Smooth muscle cell (in vitro differentiated cells): ENCODE results near the gene SDK1. TPM values are rescaled to one million over a fixed set of nuclear protein-coding genes. Genes with fewer than 3 reads are reported as not detected.

ENCODE experiments used
- DNase-seq: peaks from one replicate; lab custom pipeline; 2025; ENCODE audit not compliant: unreplicated experiment; lab: John Stamatoyannopoulos, UW
- H2AFZ ChIP-seq: fragments of 200-600 bp; sonication (generic); 2 replicates; pipeline ENCODE4 v1.6.0; 2016; ENCODE audit warnings: antibody characterized with exemption, low read depth, mild to moderate bottlenecking
- H3F3A ChIP-seq: fragments of 200-600 bp; sonication (generic); 2 replicates; pipeline ENCODE4 v1.6.0; 2017; ENCODE audit warnings: antibody characterized with exemption, low read depth
- H3K27ac ChIP-seq: fragments of 200-600 bp; sonication (generic); 2 replicates; pipeline ENCODE4 v1.5.1; 2016; ENCODE audit warnings: low read depth, mild to moderate bottlenecking
- H3K27me3 ChIP-seq: fragments of 200-600 bp; sonication (generic); 2 replicates; pipeline ENCODE4 v1.6.1; 2016; ENCODE audit warnings: low read depth, mild to moderate bottlenecking
- H3K36me3 ChIP-seq: fragments of 200-600 bp; sonication (generic); 2 replicates; pipeline ENCODE4 v1.5.1; 2016; ENCODE audit warnings: low read depth
- H3K4me1 ChIP-seq: fragments of 200-600 bp; sonication (generic); 2 replicates; pipeline ENCODE4 v1.5.1; 2016; ENCODE audit warnings: low read depth
- H3K4me2 ChIP-seq: fragments of 200-600 bp; sonication (generic); 2 replicates; pipeline ENCODE4 v1.6.0; 2016; ENCODE audit warnings: mild to moderate bottlenecking
- H3K4me3 ChIP-seq: fragments of 200-600 bp; sonication (generic); 2 replicates; pipeline ENCODE4 v1.5.1; 2016; ENCODE audit warnings: mild to moderate bottlenecking
- H3K79me2 ChIP-seq: fragments of 200-600 bp; sonication (generic); 2 replicates; pipeline ENCODE4 v1.6.0; 2016; ENCODE audit warnings: low read depth, mild to moderate bottlenecking
- H3K9ac ChIP-seq: fragments of 200-600 bp; sonication (generic); 2 replicates; pipeline ENCODE4 v1.6.0; 2016; ENCODE audit warnings: low read depth
- H3K9me3 ChIP-seq: fragments of 200-600 bp; sonication (generic); replicated peaks from 2 replicates; pipeline ENCODE4 v1.5.1; 2016; ENCODE audit warnings: low read depth
- H4K20me1 ChIP-seq: fragments of 200-600 bp; sonication (generic); 2 replicates; pipeline ENCODE4 v1.6.0; 2016; ENCODE audit warnings: low read depth
- WGBS: methylation state at CpG from one replicate; pipeline ENCODE4 v1.1.7; 2016; ENCODE audit warnings: low lambda C conversion rate; 5-methylcytosine and 5-hydroxymethylcytosine counted together
- polyA plus RNA-seq: library from polyadenylated mRNA; unstranded; fragments of >200 nt; fragmentation: Nextera tagmentation; extraction: Ambion mirVana; gene quantifications from 2 replicates; pipeline ENCODE4 v1.2.1, GENCODE V29; 2016
- total RNA-seq: library from RNA; depleted of rRNA; stranded (reverse); fragments of >200 nt; gene quantifications from 2 replicates; pipeline ENCODE4 v1.2.3, GENCODE V29; 2014
- TF ChIP-seq, protein P1 (sequence below): fragments of 200-600 bp; sonication (generic); IDR thresholded peaks from 2 replicates; pipeline ENCODE4 v1.5.1; 2017; ENCODE audit warnings: borderline replicate concordance, mild to moderate bottlenecking, antibody characterized with exemption; ENCODE audit not compliant: insufficient read depth, poor library complexity, severe bottlenecking

SDK1 gene
- total and polyA plus RNA-seq, 2 experiments from 2014 or later: 1.1 to 2.5 TPM

GRCh38 chr7:4076701-4077294 lies 775.7 kb downstream of the SDK1 start:
- WGBS: 87% methylated on average over 19 of the region's 19 CpGs
- H3K4me1 ChIP-seq: no peaks in the 10 kb centered on the region
- TF ChIP-seq, protein P1, sequence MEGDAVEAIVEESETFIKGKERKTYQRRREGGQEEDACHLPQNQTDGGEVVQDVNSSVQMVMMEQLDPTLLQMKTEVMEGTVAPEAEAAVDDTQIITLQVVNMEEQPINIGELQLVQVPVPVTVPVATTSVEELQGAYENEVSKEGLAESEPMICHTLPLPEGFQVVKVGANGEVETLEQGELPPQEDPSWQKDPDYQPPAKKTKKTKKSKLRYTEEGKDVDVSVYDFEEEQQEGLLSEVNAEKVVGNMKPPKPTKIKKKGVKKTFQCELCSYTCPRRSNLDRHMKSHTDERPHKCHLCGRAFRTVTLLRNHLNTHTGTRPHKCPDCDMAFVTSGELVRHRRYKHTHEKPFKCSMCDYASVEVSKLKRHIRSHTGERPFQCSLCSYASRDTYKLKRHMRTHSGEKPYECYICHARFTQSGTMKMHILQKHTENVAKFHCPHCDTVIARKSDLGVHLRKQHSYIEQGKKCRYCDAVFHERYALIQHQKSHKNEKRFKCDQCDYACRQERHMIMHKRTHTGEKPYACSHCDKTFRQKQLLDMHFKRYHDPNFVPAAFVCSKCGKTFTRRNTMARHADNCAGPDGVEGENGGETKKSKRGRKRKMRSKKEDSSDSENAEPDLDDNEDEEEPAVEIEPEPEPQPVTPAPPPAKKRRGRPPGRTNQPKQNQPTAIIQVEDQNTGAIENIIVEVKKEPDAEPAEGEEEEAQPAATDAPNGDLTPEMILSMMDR: no peak

DNA sequence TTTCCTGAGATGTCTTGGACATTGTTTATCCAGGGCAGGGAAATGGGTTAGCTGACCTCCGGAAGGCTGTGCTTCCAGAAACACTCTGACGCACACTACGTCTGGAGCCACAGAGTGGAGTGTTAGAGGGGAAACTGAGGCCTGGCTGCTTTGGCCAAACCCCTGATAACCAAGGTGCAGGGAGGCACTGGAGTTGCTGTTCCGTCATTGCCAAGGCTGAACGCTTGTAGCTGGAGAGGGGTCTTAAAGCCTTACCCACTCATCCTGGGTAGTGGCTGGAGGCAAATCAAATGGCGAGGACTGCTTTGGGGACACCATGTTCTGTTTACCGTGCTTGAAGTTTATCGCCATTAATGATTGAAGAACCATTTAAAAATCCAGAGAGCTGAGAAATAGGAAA lies 776.9 kb downstream of the SDK1 start:
- H3K79me2 ChIP-seq: no peaks in the 10 kb centered on the region
- no peaks in the 10 kb centered on the region for H3K36me3 ChIP-seq
- H3K9ac ChIP-seq: no peak overlapping the region
- no peaks in the 10 kb centered on the region for H3K4me1 ChIP-seq
- no peak overlapping the region for H3K4me3 ChIP-seq
- H3K9me3 ChIP-seq: no peaks in the 10 kb centered on the region
- TF ChIP-seq, protein P1: no peak
- H2AFZ ChIP-seq: no peak overlapping the region
- WGBS: over 99% methylated on average over 8 of the region's 8 CpGs
- H3K27me3 ChIP-seq: no peaks in the 10 kb centered on the region
- H3K27ac ChIP-seq: no peak overlapping the region
- no peaks in the 10 kb centered on the region for H3F3A ChIP-seq
- H3K4me2 ChIP-seq: no peak overlapping the region
- no peaks in the 10 kb centered on the region for H4K20me1 ChIP-seq
- DNase-seq: no peak

More at GRCh38 chr7:4076701-4077294, 775.7 kb downstream of the SDK1 start:
- H3K4me2 ChIP-seq: no peak overlapping the region
- H3F3A ChIP-seq: no peaks in the 10 kb centered on the region
- no peaks in the 10 kb centered on the region for H3K27me3 ChIP-seq
- no peaks in the 10 kb centered on the region for H3K79me2 ChIP-seq
- no peak overlapping the region for H3K27ac ChIP-seq
- H4K20me1 ChIP-seq: no peaks in the 10 kb centered on the region
- H3K9ac ChIP-seq: no peak overlapping the region
- H3K36me3 ChIP-seq: no peaks in the 10 kb centered on the region
- DNase-seq: no peak
- H3K4me3 ChIP-seq: no peak overlapping the region
- no peaks in the 10 kb centered on the region for H3K9me3 ChIP-seq
- H2AFZ ChIP-seq: no peak overlapping the region

DNA sequence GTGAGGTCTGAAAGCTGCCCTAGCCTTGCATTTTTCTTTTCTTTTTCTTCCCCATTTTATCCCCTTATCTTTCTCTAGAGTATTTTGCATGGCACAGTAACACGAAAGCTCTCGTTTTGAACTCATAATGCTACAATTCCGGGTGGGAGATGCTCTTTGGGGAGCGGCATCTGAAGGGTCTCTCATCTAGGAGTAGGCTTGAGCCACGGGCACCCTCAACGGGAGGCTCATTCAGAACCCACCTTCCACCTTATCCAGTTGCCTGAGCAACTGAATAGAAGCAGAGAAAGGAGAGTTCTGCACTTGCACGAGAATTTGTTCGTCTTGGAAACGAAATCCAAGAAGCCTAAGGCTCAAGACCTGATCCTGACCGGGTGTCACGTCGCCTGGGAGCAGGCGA lies 777.5 kb downstream of the SDK1 start:
- H3K4me3 ChIP-seq: no peak overlapping the region
- no peak overlapping the region for H3K4me2 ChIP-seq
- no peaks in the 10 kb centered on the region for H3K79me2 ChIP-seq
- no peaks in the 10 kb centered on the region for H3K36me3 ChIP-seq
- no peaks in the 10 kb centered on the region for H3K9me3 ChIP-seq
- no peaks in the 10 kb centered on the region for H3K27me3 ChIP-seq
- H3K27ac ChIP-seq: no peak overlapping the region
- H2AFZ ChIP-seq: no peak overlapping the region
- H4K20me1 ChIP-seq: no peaks in the 10 kb centered on the region
- H3K4me1 ChIP-seq: no peaks in the 10 kb centered on the region
- TF ChIP-seq, protein P1: no peak
- 68% methylated on average over 13 of the region's 13 CpGs for WGBS
- no peaks in the 10 kb centered on the region for H3F3A ChIP-seq
- no peak for DNase-seq
- H3K9ac ChIP-seq: no peak overlapping the region

DNA sequence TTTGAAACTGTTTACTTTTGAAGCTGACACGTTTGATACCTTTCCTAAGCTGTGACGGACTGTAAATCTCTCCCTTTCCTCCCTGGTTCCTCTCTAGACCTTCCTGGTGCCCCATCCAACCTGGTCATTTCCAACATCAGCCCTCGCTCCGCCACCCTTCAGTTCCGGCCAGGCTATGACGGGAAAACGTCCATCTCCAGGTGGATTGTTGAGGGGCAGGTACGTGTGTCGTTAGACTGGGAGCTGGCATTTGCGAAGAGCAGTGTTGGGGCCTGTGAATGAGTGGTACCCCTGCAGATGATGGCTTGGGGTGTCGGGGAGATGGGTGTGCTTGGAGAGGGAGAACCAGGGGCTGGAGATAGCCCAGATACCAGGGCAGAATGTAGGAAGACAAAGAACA lies 778.3 kb downstream of the SDK1 start:
- DNase-seq: no peak
- TF ChIP-seq, protein P1: no peak
- WGBS: 94% methylated on average over 11 of the region's 11 CpGs

More for the DNA sequence above, 778.3 kb downstream of the SDK1 start:
- H3K79me2 ChIP-seq: no peaks in the 10 kb centered on the region
- H4K20me1 ChIP-seq: no peaks in the 10 kb centered on the region
- H2AFZ ChIP-seq: no peak overlapping the region
- H3K4me3 ChIP-seq: no peak overlapping the region
- no peaks in the 10 kb centered on the region for H3F3A ChIP-seq
- H3K27me3 ChIP-seq: no peaks in the 10 kb centered on the region
- H3K36me3 ChIP-seq: no peaks in the 10 kb centered on the region
- no peaks in the 10 kb centered on the region for H3K4me1 ChIP-seq
- no peak overlapping the region for H3K9ac ChIP-seq
- H3K9me3 ChIP-seq: no peaks in the 10 kb centered on the region
- H3K4me2 ChIP-seq: no peak overlapping the region
- no peak overlapping the region for H3K27ac ChIP-seq
